Esophagus muscularis mucosa (tissue), 4 donors: Measurements from ENCODE around the gene MCF2L. TPM values are rescaled to one million over a fixed set of nuclear protein-coding genes. Genes with fewer than 3 reads are reported as not detected.

Experiments
- DNase-seq: peaks from one replicate; pipeline ENCODE4 v3.0.0-alpha.2; 2017; ENCODE audit errors: extremely low spot score
- H3K27ac ChIP-seq, 4 donors: fragments of 200-600 bp; sonication (generic); replicated peaks in 1 of 4; 1 replicate in 3 of 4; 2 replicates in 1 of 4; pipeline ENCODE4 v1.5.1; 2016 to 2019; ENCODE audit warnings: mild to moderate bottlenecking in 1 of 4
- H3K27me3 ChIP-seq, 4 donors: fragments of 200-600 bp; sonication (generic); one replicate each; pipeline versions ENCODE4 v1.5.1 to v1.6.0; 2016 to 2019
- H3K36me3 ChIP-seq, 4 donors: fragments of 200-600 bp; sonication (generic); one replicate each; pipeline ENCODE4 v1.5.1; 2016 to 2019
- H3K4me1 ChIP-seq, 4 donors: fragments of 200-600 bp; sonication (generic); one replicate each; pipeline ENCODE4 v1.5.1; 2016 to 2019
- H3K4me3 ChIP-seq, 4 donors: fragments of 200-600 bp; sonication (generic); 1 replicate in 2 of 4; 2 replicates in 2 of 4; pipeline ENCODE4 v1.5.1; 2016 to 2019; ENCODE audit warnings: mild to moderate bottlenecking in 4 of 4, moderate library complexity in 1 of 4
- H3K9me3 ChIP-seq, 4 donors: fragments of 200-600 bp; sonication (generic); 1 replicate in 3 of 4; 2 replicates in 1 of 4; pipeline ENCODE4 v1.5.1; 2016 to 2019
- CTCF ChIP-seq, 3 experiments: fragments of 200-600 bp in 2 of 3; fragments of 450-650 bp in 1 of 3; sonication (generic) in 2 of 3; IDR thresholded peaks; one replicate each; pipeline ENCODE4 v1.5.1; 2017 to 2019; ENCODE audit warnings: antibody characterized with exemption in 3 of 3, mild to moderate bottlenecking in 2 of 3, moderate library complexity in 1 of 3
- EP300 ChIP-seq: sonication (generic); formaldehyde crosslinking; IDR thresholded peaks from one replicate; pipeline ENCODE4 v1.6.1; 2017; ENCODE audit warnings: antibody characterized with exemption
- POLR2A ChIP-seq: fragments of 450-650 bp; IDR thresholded peaks from one replicate; pipeline ENCODE4 v1.6.1; 2017; ENCODE audit warnings: antibody characterized with exemption, moderate library complexity, mild to moderate bottlenecking, low read depth
- POLR2AphosphoS5 ChIP-seq, 2 donors: sonication (generic); formaldehyde crosslinking; IDR thresholded peaks; one replicate each; pipeline ENCODE4 v1.6.1; 2017; ENCODE audit warnings: antibody characterized with exemption in 2 of 2
- whole genome bisulfite sequencing: methylation state at CpG from one replicate; pipeline ENCODE4 v1.1.5; 2018; 5-methylcytosine and 5-hydroxymethylcytosine counted together
- intact Hi-C: fragments of 100-400 bp; cut with DNase I; formaldehyde crosslinking; loops from one replicate; pipeline ENCODE4 v1.15.1; 2023
- total RNA-seq, 4 donors: library from RNA; depleted of rRNA; stranded (reverse); fragments of >200 nt; gene quantifications; one replicate each; pipeline versions ENCODE4 v1.1.0 to v1.2.1, GENCODE V29; 2016

The MCF2L gene
- total RNA-seq, 4 donors from 2014 or later, result 14.5 to 38.6 (median 26.7) TPM

GRCh38 chr13:113121928-113122471 is 153.0 kb downstream of the MCF2L start:
- H3K4me3 ChIP-seq, result peak overlapping the region in 1 of 4 donors; percentile 46
- peak overlapping the region; percentile 27 to 62 (median 32) for H3K27ac ChIP-seq
- no peaks in the 10 kb centered on the region for H3K9me3 ChIP-seq
- 77% methylated on average over 10 of the region's 16 CpGs for WGBS
- no peak for TF ChIP-seq EP300
- TF ChIP-seq POLR2AphosphoS5 (IDR thresholded peaks at IDR 0.05), result no peak
- no peak for TF ChIP-seq CTCF (IDR thresholded peaks at IDR 0.05)
- TF ChIP-seq POLR2A, result no peak
- DNase-seq, result no peak
- peaks cover 0 to 13% (median 0%) of the 10 kb centered on the region in 4 donors for H3K27me3 ChIP-seq
- peaks cover 0 to 18% (median 5%) of the 10 kb centered on the region in 4 donors for H3K4me1 ChIP-seq
- H3K36me3 ChIP-seq, result no peaks in the 10 kb centered on the region
- intact Hi-C loops, result no loop called here

- Histone ChIP-seq H3K4me3 (peak within 1 kb of the TSS; percentile 28 to 46 (median 34)), H3K27ac (peak within 1 kb of the TSS; percentile 31 to 62 (median 36)), H3K36me3 (no peaks in the 10 kb centered on the region), H3K9me3 (no peaks in the 10 kb centered on the region), H3K27me3 (peaks cover 0 to 13% (median 0%) of the 10 kb centered on the region in 4 donors), H3K4me1 (peaks cover 0 to 18% (median 5%) of the 10 kb centered on the region in 4 donors)
- WGBS, result 50% methylated on average over 12 of the region's 23 CpGs
- intact Hi-C loops, result no loop called here
- no peak for TF ChIP-seq POLR2A
- peak; percentile 31 to 41 for TF ChIP-seq POLR2AphosphoS5 (IDR thresholded peaks at IDR 0.05)
- no peak for TF ChIP-seq CTCF (IDR thresholded peaks at IDR 0.05)
- no peak for TF ChIP-seq EP300
- no peak for DNase-seq
Measured at GRCh38 chr13:113122550-113123225, 153.7 kb downstream of the MCF2L start, which contains the start of gene F10. TSS of gene F10 (plus strand) at chr13:113122799. CDS start at chr13:113122856, 57 bp downstream.

- H3K4me3 ChIP-seq, result peak overlapping the region; percentile 28 to 46 (median 34)
- H3K27ac ChIP-seq, result peak overlapping the region in 3 of 4 donors; percentile 32 to 62 (median 40)
- no peaks in the 10 kb centered on the region for H3K36me3 ChIP-seq
- H3K4me1 ChIP-seq, result peaks cover 0 to 18% (median 5%) of the 10 kb centered on the region in 4 donors
- WGBS, result 84% methylated on average over 25 of the region's 29 CpGs
- intact Hi-C loops, result no loop called here
- no peaks in the 10 kb centered on the region for H3K9me3 ChIP-seq
- no peak for TF ChIP-seq EP300
- TF ChIP-seq POLR2A, result no peak
- no peak for TF ChIP-seq CTCF (IDR thresholded peaks at IDR 0.05)
- no peak for TF ChIP-seq POLR2AphosphoS5 (IDR thresholded peaks at IDR 0.05)
- no peak for DNase-seq
- H3K27me3 ChIP-seq, result peaks cover 0 to 8% (median 0%) of the 10 kb centered on the region in 4 donors
Measured at GRCh38 chr13:113123226-113124201, 154.5 kb downstream of the MCF2L start.

- no peak for DNase-seq
- Histone ChIP-seq H3K9me3 (no peaks in the 10 kb centered on the region), H3K27ac (no peak overlapping the region), H3K4me3 (no peak overlapping the region), H3K27me3 (peaks cover 0 to 9% (median 0%) of the 10 kb centered on the region in 4 donors), H3K4me1 (peaks cover 0 to 18% (median 7%) of the 10 kb centered on the region in 4 donors), H3K36me3 (no peaks in the 10 kb centered on the region)
- no peak for TF ChIP-seq POLR2A
- intact Hi-C loops, result no loop called here
- 98% methylated on average over 10 of the region's 19 CpGs for WGBS
Measured at GRCh38 chr13:113124211-113124970, 155.4 kb downstream of the MCF2L start.
